Stimulated activated naive CD8-positive, alpha-beta T cell treated with anti-CD3 and anti-CD28 coated beads, Interleukin-15, Interleukin-2, amounts not matched to agents 100 ng/mL and 50 ng/mL, for 24 hours (primary cell): ENCODE data around the gene TMCC3.
"Not testable (repeated sequence)": the region's sequence is repeated elsewhere in the genome, so short reads cannot be mapped to it uniquely, and the experiment has no call there.

Source experiments
- H3K27ac Mint-ChIP-seq: one replicate; pipeline ENCODE4 v1.8.0; 2021; ENCODE audit warnings: mild to moderate bottlenecking, mixed read lengths
- H3K27me3 Mint-ChIP-seq: one replicate; pipeline ENCODE4 v1.8.0; 2021; ENCODE audit warnings: mixed read lengths
- H3K36me3 Mint-ChIP-seq: one replicate; pipeline ENCODE4 v1.8.0; 2021; ENCODE audit warnings: low read depth, mixed read lengths
- H3K4me1 Mint-ChIP-seq: one replicate; pipeline ENCODE4 v1.8.0; 2021; ENCODE audit warnings: low read depth, mixed read lengths
- H3K4me3 Mint-ChIP-seq: one replicate; pipeline ENCODE4 v1.8.0; 2021; ENCODE audit warnings: mild to moderate bottlenecking, mixed read lengths
- H3K9me3 Mint-ChIP-seq: one replicate; pipeline ENCODE4 v1.8.0; 2021; ENCODE audit warnings: mixed read lengths

TMCC3 gene

DNA sequence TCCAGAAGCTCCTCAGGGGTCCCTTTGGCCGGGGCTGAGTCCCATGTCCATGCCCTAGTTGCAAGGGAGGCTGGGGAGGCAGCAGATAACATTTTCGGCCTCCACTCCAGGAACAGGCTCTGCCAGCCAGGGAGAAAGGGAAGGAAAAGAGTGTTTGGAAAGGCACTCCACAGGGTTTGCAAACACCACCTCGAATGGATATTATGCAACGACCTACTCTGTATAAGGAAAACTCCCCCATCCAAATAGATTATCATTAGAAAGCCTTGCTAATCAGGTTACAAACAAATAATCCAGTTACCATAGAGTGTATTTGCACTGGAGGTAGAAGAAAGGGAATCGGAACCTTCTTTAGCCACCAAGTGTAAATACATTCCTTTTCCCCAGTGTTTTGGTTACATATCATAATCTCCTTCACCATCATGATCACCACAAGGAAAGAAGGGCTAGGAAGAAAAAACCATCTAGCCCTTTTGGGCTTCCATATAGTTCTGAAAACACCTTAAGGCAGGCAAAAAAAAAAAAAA is 40.4 kb downstream of the TMCC3 start:
- Mint-ChIP-seq H3K36me3 (no peaks in the 10 kb centered on the region), H3K9me3 (peaks cover 5% of the 10 kb centered on the region), H3K4me1 (no peaks in the 10 kb centered on the region), H3K27me3 (peaks cover 17% of the 10 kb centered on the region), H3K4me3 (no peak overlapping the region), H3K27ac (no peak overlapping the region)

DNA sequence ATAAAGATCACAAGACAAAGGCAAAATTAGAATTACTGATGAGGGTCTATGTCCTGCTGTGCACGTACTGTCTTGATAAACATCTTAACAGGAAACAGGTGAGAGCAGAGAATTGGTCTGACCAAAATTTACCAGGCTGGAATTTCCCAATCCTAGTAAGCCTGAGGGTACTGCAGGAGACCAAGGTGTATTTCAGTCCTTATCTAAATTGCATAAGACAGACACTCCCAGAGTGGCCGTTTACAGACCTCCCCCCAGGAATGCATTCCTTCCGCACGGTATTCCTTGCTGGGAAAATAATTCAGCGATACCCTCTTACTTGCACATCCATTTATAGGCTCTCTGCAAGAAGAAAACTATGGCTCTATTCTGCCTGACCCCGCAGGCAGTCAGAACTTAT is 43.5 kb downstream of the TMCC3 start:
- not testable (repeated sequence) for H3K4me3 Mint-ChIP-seq, H3K36me3 Mint-ChIP-seq, H3K27ac Mint-ChIP-seq, H3K4me1 Mint-ChIP-seq, H3K9me3 Mint-ChIP-seq
- peaks cover 21% of the 10 kb centered on the region for H3K27me3 Mint-ChIP-seq

DNA sequence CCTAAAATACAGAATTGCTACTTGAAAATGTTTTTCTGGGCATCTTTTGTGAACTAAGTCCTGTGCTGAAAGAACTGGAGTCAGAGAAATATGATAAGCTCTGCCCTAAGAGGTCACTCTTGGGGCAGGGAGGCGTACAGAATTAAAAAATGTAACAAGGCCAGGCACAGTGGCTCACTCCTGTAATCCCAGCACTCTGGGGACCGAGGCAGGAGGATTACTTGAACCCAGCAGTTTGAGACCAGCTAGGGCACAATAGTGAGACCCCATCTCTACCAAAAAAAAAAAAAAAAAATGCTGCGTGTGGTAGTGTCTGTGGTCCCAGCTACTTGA is 46.0 kb downstream of the TMCC3 start:
- no peaks in the 10 kb centered on the region for H3K4me1 Mint-ChIP-seq
- H3K36me3 Mint-ChIP-seq: no peaks in the 10 kb centered on the region
- H3K27ac Mint-ChIP-seq: no peak overlapping the region
- H3K9me3 Mint-ChIP-seq: peaks cover 5% of the 10 kb centered on the region
- no peak overlapping the region for H3K4me3 Mint-ChIP-seq
- peaks cover 21% of the 10 kb centered on the region for H3K27me3 Mint-ChIP-seq

DNA sequence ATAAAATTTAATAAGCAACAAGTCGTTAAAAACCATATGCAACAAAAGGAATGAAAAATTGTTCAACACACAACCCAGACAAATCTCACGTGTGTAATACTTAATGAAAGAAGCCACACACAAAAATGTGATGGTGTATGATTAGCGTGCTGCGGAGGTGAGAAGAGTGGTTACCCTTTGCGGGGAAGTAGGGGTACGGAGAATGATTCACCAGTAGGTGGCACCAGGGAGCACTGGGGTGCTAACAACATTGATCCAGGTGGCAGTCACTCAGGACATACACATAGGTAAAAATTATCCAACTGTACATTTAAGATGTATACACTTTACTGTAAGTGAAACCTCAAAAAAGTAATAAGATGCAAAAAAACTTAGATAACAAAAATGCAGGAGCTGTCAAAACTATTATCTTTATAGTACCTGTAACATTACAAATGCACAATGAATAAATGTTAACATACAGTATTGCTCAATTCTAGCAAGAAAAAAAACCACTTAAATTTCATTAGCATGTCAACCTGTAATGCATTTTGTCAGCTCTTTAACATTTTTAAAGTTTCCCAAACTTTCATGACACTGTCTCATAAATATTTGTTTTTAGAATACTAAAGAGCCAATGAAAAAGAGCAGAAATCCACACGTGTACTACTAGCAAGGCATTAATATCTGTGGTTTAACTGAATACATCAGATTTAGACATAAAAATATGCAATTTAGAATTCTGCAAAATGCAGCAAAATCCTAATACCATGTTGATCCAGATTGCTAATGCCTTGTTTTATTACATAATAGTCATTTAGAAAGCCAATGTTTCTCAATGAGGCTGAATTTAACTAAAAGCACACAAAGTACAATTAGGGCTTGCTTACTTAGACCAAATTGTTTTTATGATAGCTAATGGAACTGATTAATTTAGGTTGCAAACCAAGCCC is 46.7 kb downstream of the TMCC3 start:
- H3K4me3 Mint-ChIP-seq: no peak overlapping the region
- no peaks in the 10 kb centered on the region for H3K4me1 Mint-ChIP-seq
- no peak overlapping the region for H3K27ac Mint-ChIP-seq
- peaks cover 19% of the 10 kb centered on the region for H3K27me3 Mint-ChIP-seq
- no peaks in the 10 kb centered on the region for H3K36me3 Mint-ChIP-seq
- H3K9me3 Mint-ChIP-seq: peaks cover 5% of the 10 kb centered on the region

DNA sequence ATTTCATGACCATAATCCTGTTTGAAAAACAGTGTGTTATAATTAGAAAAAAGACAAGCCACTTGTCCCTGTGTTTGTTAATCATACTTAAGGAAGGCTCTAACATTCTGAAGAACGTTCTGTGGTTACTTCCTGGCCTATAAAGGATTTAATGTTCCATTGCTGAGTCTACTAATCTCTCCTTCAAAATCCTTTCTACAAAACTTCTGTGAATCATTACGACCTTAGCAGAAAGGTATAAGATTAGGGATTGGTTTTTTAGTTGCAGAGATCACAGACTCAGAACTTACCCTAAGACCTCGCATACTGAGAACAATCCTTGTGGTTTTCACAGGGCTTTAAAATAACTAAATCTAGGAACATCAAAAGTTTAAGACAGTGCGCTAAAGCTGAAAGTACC is 48.3 kb downstream of the TMCC3 start:
- no peak overlapping the region for H3K27ac Mint-ChIP-seq
- H3K4me3 Mint-ChIP-seq: no peak overlapping the region
- H3K4me1 Mint-ChIP-seq: no peaks in the 10 kb centered on the region
- H3K27me3 Mint-ChIP-seq: peaks cover 14% of the 10 kb centered on the region
- H3K36me3 Mint-ChIP-seq: no peaks in the 10 kb centered on the region
- H3K9me3 Mint-ChIP-seq: peaks cover 5% of the 10 kb centered on the region

DNA sequence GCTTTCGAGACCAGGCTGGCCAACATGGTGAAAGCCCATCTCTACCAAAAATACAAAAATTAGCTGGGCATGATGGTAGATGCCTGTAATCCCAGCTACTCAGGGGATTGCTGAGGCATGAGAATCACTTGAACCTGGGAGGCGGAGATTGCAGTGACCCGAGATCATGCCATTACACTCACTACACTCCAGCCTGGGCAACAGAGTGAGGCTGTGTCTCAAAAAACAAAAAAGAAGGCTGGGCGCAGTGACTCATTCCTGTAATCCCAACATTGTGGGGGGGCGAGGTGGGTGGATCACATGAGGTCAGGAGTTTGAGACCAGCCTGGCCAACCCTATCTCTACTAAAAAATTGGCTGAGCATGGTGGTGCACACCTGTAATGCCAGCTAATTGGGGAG is 49.0 kb downstream of the TMCC3 start:
- not testable (repeated sequence) for H3K4me3 Mint-ChIP-seq, H3K4me1 Mint-ChIP-seq, H3K27ac Mint-ChIP-seq, H3K9me3 Mint-ChIP-seq, H3K36me3 Mint-ChIP-seq
- H3K27me3 Mint-ChIP-seq: peaks cover 11% of the 10 kb centered on the region

DNA sequence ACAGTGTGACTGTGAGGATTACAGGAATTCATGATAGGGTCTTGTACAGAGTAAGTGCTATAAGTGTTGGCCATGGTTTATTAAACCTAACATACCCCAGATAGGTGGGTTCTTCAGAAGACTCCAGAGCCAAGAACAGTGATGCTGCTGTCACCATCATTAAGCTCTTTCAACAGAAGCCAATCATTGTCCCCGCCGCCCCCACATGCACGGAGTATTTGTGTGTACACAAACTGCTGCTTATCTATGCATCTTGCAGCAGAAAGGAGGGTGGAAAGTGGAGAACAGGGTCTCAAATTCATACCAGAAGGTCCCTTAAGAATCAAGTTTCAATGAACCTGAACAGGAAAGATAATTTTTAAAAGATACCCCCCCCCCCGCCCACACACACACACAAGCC is 51.2 kb downstream of the TMCC3 start:
- no peaks in the 10 kb centered on the region for H3K4me1 Mint-ChIP-seq
- no peak overlapping the region for H3K4me3 Mint-ChIP-seq
- H3K36me3 Mint-ChIP-seq: no peaks in the 10 kb centered on the region
- H3K9me3 Mint-ChIP-seq: no peaks in the 10 kb centered on the region
- H3K27ac Mint-ChIP-seq: no peak overlapping the region
- H3K27me3 Mint-ChIP-seq: peaks cover 4% of the 10 kb centered on the region

DNA sequence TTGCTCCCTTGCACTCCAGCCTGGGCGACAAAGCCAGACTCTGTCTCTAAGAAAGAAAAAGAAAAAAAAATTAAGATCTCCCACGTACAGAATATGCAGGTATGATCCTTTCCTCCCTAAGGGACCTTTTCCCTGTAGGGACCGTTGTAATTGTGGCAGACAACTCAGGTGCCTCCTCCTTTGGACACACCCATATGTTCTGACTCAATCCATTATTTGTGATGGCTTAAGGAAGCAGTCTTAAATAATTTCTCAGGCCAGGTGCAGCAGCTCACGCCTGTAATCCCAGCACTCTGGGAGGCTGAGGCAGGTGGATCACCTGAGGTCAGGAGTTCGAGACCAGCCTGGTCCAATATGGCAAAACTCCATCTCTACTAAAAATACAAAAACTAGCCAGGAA is 53.1 kb downstream of the TMCC3 start:
- Mint-ChIP-seq H3K4me3 (no peak overlapping the region), H3K27ac (no peak overlapping the region), H3K9me3 (no peaks in the 10 kb centered on the region), H3K4me1 (no peaks in the 10 kb centered on the region), H3K27me3 (no peaks in the 10 kb centered on the region), H3K36me3 (no peaks in the 10 kb centered on the region)

DNA sequence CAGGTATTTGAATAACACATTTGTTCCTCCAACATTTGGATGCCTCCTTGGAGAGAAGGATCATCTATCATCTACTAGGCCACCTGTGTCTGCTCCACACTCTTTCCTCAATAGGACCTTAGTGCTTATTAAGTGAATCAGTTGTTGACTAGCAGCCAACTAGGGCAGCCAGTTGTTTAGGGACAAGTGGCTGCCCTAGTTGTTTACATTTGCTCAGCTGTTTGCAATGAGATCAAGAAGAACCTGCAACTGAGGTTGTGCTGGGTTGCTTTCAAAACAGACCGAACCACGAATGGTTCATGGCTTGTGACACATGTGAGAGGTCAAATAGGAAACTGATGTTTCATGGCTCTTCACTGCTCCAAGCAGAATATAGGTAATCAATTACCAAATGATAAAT is 53.8 kb downstream of the TMCC3 start:
- H3K27ac Mint-ChIP-seq: no peak overlapping the region
- no peaks in the 10 kb centered on the region for H3K9me3 Mint-ChIP-seq
- no peaks in the 10 kb centered on the region for H3K36me3 Mint-ChIP-seq
- H3K27me3 Mint-ChIP-seq: no peaks in the 10 kb centered on the region
- H3K4me1 Mint-ChIP-seq: no peaks in the 10 kb centered on the region
- H3K4me3 Mint-ChIP-seq: no peak overlapping the region

DNA sequence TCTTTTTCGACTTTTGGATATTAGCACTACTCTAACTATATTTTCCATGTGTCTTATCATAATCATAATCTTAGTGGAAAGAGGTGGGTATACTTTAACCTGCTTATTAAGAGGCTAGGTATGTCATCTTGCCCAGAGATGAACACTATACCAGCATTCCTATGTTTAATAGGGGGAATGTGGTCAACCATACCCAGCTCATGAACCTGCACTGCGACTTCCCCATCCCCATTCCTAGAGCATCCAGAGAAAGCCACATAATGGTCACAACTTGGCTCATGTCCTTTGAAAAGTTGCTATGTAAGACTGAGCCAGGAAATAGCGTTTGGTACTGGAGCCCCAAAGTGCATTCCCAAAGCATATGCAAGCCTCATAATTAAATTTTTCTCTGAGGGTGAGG is 55.2 kb downstream of the TMCC3 start:
- Mint-ChIP-seq H3K9me3 (no peaks in the 10 kb centered on the region), H3K27ac (no peak overlapping the region), H3K4me1 (no peaks in the 10 kb centered on the region)

DNA sequence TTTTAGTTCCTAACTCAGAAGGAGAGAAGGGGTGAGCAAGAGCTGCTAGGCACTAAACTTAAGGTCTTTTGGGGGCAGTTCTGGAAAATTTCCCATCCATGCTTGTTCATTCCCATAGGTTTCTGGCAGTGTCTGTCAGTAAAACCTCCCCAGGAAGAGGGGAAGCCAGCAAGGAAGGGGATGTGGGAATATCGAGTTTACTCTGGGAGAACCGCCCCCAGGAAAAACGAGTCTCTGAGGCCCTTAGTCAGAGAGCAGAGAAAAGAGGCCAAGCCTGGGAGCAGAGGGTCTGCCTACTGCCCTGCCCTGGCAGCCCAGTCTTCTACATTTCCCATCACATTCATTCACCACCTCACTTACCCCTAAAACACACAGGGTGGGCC is 55.9 kb downstream of the TMCC3 start:
- H3K36me3 Mint-ChIP-seq: no peaks in the 10 kb centered on the region
- no peaks in the 10 kb centered on the region for H3K27me3 Mint-ChIP-seq
- no peaks in the 10 kb centered on the region for H3K9me3 Mint-ChIP-seq
- H3K27ac Mint-ChIP-seq: no peak overlapping the region
- H3K4me3 Mint-ChIP-seq: no peak overlapping the region
- H3K4me1 Mint-ChIP-seq: no peaks in the 10 kb centered on the region

More for the DNA sequence above, 55.2 kb downstream of the TMCC3 start:
- no peaks in the 10 kb centered on the region for H3K27me3 Mint-ChIP-seq
- no peaks in the 10 kb centered on the region for H3K36me3 Mint-ChIP-seq
- H3K4me3 Mint-ChIP-seq: no peak overlapping the region

DNA sequence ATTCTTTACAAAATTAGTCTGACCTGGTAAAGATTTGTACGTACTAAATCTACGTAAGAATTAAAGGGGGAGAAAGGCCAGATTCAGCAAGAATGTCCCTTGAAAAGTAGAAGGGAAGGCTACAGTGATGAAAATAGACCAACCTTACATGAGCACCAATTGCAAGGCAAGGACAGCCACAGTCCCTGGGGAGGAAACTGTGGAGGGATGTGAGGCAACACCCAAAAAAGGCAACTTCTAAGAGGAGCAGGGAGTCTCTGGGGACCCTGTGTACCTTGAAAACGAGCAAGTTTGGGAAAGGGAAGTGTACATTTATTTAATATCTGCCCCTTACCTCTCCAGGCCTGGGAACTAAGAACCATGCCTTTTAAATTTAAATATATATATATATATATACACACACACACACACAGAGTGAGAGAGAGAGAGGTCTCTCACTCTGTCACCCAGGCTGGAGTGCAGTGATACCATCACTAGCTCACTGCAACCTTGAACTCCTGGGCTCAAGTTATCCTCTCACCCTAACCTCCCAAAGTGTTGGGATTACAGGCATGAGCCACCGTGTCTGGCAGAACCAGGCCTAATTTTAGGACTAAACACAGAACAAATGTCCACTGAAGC is 56.4 kb downstream of the TMCC3 start:
- Mint-ChIP-seq H3K9me3 (no peaks in the 10 kb centered on the region), H3K4me1 (no peaks in the 10 kb centered on the region)

DNA sequence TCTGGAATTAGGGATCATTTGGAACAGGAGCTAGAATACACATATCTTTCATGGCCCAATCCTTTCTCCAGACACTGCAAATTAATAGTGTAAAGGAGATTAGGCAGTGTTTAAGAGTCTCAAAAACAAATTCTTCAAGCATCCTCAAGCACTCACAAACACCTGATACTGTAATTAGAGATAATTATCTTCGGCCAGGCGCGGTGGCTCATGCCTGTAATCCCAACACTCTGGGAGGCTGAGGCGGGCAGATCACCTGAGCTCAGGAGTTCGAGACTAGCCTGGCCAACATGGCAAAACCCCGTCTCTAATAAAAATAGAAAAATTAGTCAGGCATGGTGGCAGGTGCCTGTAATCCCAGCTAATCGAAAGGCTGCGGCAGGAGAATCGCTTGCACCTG is 57.6 kb downstream of the TMCC3 start:
- not testable (repeated sequence) for H3K27ac Mint-ChIP-seq, H3K4me3 Mint-ChIP-seq, H3K4me1 Mint-ChIP-seq, H3K27me3 Mint-ChIP-seq, H3K36me3 Mint-ChIP-seq, H3K9me3 Mint-ChIP-seq

More for the DNA sequence above, 56.4 kb downstream of the TMCC3 start:
- no peak overlapping the region for H3K4me3 Mint-ChIP-seq
- H3K27me3 Mint-ChIP-seq: no peaks in the 10 kb centered on the region
- H3K36me3 Mint-ChIP-seq: no peaks in the 10 kb centered on the region
- no peak overlapping the region for H3K27ac Mint-ChIP-seq

DNA sequence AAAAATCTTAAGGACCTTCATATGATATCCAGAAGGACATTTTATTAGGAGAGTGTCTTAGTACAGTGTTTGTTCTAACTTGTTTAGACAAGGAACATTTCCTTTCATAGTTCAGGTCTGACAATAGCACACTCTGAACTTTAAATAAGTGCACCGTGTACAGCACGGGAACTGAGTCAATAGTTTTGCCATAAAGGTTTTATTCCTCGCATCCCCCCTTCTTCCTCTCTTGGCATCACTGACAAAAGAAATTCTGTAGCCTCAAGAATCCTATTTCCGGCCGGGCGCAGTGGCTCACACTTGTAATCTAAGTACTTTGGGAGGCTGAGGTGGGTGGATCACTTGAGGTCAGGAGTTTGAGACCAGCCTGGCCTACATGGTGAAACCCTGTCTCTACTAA is 58.3 kb downstream of the TMCC3 start:
- H3K4me3 Mint-ChIP-seq: no peak overlapping the region
- no peaks in the 10 kb centered on the region for H3K36me3 Mint-ChIP-seq
- no peaks in the 10 kb centered on the region for H3K9me3 Mint-ChIP-seq
- H3K4me1 Mint-ChIP-seq: no peaks in the 10 kb centered on the region
- H3K27me3 Mint-ChIP-seq: no peaks in the 10 kb centered on the region
- H3K27ac Mint-ChIP-seq: no peak overlapping the region

DNA sequence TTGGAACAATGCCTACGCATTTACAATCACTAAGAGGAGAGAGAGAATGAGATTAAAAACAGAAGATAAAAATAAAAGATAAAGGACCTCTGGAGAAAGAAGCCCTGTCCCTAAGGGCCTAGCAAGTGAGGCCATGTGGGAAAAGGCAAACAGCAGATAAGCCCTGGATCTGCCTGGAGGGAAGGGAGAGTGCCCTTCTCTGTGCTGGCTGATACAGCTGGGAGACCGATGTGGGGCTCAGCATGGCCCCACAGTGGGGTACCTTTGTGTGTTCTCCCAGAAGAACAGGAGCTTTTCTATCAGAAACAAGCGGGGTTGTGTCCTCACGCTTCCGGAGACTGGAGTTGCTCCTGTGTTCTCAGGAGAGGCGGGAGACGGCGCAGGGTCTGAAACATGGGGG is 59.9 kb downstream of the TMCC3 start:
- no peak overlapping the region for H3K4me3 Mint-ChIP-seq
- H3K36me3 Mint-ChIP-seq: no peaks in the 10 kb centered on the region
- H3K27me3 Mint-ChIP-seq: no peaks in the 10 kb centered on the region
- no peaks in the 10 kb centered on the region for H3K9me3 Mint-ChIP-seq
- H3K27ac Mint-ChIP-seq: no peak overlapping the region
- H3K4me1 Mint-ChIP-seq: no peaks in the 10 kb centered on the region

DNA sequence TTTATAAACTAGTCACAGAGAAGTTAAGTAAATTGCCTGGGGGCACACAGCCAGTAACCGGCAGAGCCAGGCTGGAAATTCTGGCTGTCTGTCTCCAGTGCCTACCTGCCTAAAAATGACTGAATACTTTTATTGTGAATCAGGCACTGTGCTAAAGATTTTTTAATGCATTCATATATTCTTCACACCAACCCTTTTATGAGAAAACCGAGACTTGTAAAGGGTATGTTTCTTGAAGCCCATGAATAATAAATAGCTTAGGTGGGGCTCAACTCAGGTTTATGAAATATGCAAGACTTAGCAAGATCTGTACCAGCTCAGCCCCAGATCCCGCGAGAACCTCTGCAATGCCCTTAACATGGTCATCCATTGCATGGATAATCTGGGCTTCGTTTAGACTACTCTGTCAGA is 60.8 kb downstream of the TMCC3 start:
- no peaks in the 10 kb centered on the region for H3K9me3 Mint-ChIP-seq
- no peaks in the 10 kb centered on the region for H3K27me3 Mint-ChIP-seq
- no peaks in the 10 kb centered on the region for H3K4me1 Mint-ChIP-seq
- H3K4me3 Mint-ChIP-seq: no peak overlapping the region
- H3K36me3 Mint-ChIP-seq: no peaks in the 10 kb centered on the region
- no peak overlapping the region for H3K27ac Mint-ChIP-seq
